CD4-positive, alpha-beta memory T cell (primary cell): ENCODE data around the gene CHN2. TPM values are rescaled to one million over a fixed set of nuclear protein-coding genes. Genes with fewer than 3 reads are reported as not detected.

Experiments
- CTCF ChIA-PET: fragments of 350-600 bp; sonication (Branson Sonifier 250); formaldehyde crosslinking; loops from one replicate; lab custom pipeline; 2021; ENCODE audit warnings: inconsistent platforms; ENCODE audit not compliant: partially characterized antibody; lab: Charles Lee
- POLR2A ChIA-PET: fragments of 350-600 bp; sonication (Branson Sonifier 250); formaldehyde crosslinking; loops from one replicate; lab custom pipeline; 2021; ENCODE audit not compliant: partially characterized antibody; lab: Charles Lee
- DNase-seq, 5 donors: peaks; one replicate each; pipeline versions ENCODE4 v3.0.0 to v3.0.0-alpha.2; 2020 to 2022; ENCODE audit warnings: mixed read lengths in 1 of 5
- H3K27ac ChIP-seq: one replicate; pipeline ENCODE4 v1.7.0; 2013; ENCODE audit warnings: low read depth, low read length
- H3K27me3 ChIP-seq: 2 replicates; pipeline ENCODE4 v1.7.0; 2013; ENCODE audit warnings: mild to moderate bottlenecking, low read length, moderate library complexity; ENCODE audit not compliant: insufficient read depth
- H3K36me3 ChIP-seq: 2 replicates; pipeline ENCODE4 v1.7.0; 2013; ENCODE audit warnings: mild to moderate bottlenecking, low read length, moderate library complexity; ENCODE audit not compliant: insufficient read depth
- H3K4me1 ChIP-seq: 2 replicates; pipeline ENCODE4 v1.7.0; 2013; ENCODE audit warnings: mild to moderate bottlenecking, low read length, moderate library complexity; ENCODE audit not compliant: insufficient read depth
- H3K4me3 ChIP-seq, 2 donors: one replicate each; pipeline ENCODE4 v1.7.0; 2013; ENCODE audit warnings: low read length in 2 of 2, mild to moderate bottlenecking in 1 of 2
- H3K9me3 ChIP-seq, 2 donors: one replicate each; pipeline ENCODE4 v1.7.0; 2013; ENCODE audit warnings: low read length in 2 of 2, control low read depth in 1 of 2; ENCODE audit not compliant: control insufficient read depth in 1 of 2
- H3K27ac Mint-ChIP-seq, 7 donors: one replicate each; pipeline ENCODE4 v1.8.0; 2020 to 2021; ENCODE audit warnings: mixed read lengths in 7 of 7, mild to moderate bottlenecking in 6 of 7, inconsistent platforms in 3 of 7, moderate library complexity in 3 of 7
- H3K27me3 Mint-ChIP-seq, 2 donors: one replicate each; pipeline ENCODE4 v1.8.0; 2020 to 2021; ENCODE audit warnings: mixed read lengths in 2 of 2
- H3K36me3 Mint-ChIP-seq, 2 donors: one replicate each; pipeline ENCODE4 v1.8.0; 2020 to 2021; ENCODE audit warnings: mixed read lengths in 2 of 2, inconsistent platforms in 1 of 2, mild to moderate bottlenecking in 1 of 2
- H3K4me1 Mint-ChIP-seq, 4 donors: one replicate each; pipeline ENCODE4 v1.8.0; 2020 to 2021; ENCODE audit warnings: mixed read lengths in 4 of 4, mild to moderate bottlenecking in 1 of 4
- H3K4me3 Mint-ChIP-seq, 8 donors: one replicate each; pipeline ENCODE4 v1.8.0; 2020 to 2021; ENCODE audit warnings: mixed read lengths in 8 of 8, mild to moderate bottlenecking in 7 of 8, moderate library complexity in 6 of 8, inconsistent platforms in 3 of 8
- H3K9me3 Mint-ChIP-seq, 8 donors: one replicate each; pipeline ENCODE4 v1.8.0; 2020 to 2021; ENCODE audit warnings: mixed read lengths in 8 of 8, mild to moderate bottlenecking in 5 of 8, inconsistent platforms in 3 of 8, moderate library complexity in 1 of 8
- intact Hi-C: fragments of 100-400 bp; cut with micrococcal nuclease; formaldehyde crosslinking; loops from one replicate; pipeline ENCODE4 v1.15.1; 2023
- polyA plus RNA-seq, 2 donors: library from polyadenylated mRNA; unstranded; fragments of 300-500 nt; fragmentation: Illumina TruSeq; gene quantifications; one replicate each; pipeline ENCODE4 v1.2.3, GENCODE V29; 2021
- total RNA-seq, 2 experiments: library from RNA; stranded (reverse); gene quantifications; one replicate each; pipeline ENCODE4 v1.2.3, GENCODE V29; 2021

The CHN2 gene
- total and polyA plus RNA-seq, 4 experiments from 2014 or later, result 1.8 to 7.6 (median 3.5) TPM

DNA sequence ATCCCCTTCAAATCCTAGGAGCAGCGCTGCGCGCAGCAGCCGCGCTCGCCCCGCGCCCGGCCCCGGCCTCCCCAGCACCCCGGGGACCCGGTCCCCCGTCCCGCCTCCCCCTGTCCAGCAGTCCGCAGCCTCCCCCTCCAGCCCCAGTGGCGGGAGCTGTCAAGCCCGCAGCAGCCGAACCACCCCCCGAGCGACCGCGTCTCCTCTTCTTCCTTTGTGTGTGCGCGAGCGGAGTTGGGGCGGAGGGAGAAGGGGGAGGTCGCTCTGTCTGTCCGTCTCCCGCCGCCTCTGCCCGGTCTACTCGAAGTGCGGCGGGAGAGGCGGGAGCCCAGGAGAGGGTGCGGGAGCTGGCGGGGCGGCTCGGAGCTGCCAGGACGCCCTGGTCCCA, 375 bp upstream of the CHN2 start:
- CTCF ChIA-PET, result no interaction called here

DNA sequence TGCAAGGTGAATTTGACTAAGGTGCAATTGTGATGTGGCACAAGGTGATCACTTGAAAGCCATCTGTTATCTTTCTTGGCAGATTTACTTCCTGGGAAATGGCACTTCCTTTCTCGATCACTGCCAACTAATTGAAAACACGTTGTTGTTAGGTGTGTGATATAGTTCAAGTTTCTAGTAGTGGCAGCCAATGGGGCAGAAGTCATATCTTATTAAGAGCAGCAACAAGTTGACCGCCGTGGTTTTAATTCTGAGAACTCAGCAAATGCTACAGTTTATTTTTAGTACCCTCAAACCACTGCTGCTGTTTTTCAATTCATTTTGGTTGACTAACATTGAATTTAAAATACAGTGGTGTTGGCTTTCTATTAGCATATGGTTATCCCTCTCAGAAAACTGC, 1.6 kb downstream of the CHN2 start:
- ChIA-PET CTCF (no interaction called here), POLR2A (interaction anchor here (0.7 to 0.9 kb wide), 2 partner anchors 48 to 237 kb away, joined by 3 read pairs; no protein-coding TSS in a partner anchor)
- Mint-ChIP-seq H3K4me3 (peak overlapping the region in 7 of 8 donors; percentile 32 to 97 (median 90)), H3K36me3 (peaks cover 0 to 4% of the 10 kb centered on the region in 2 donors), H3K9me3 (peaks cover 0 to 3% (median 0%) of the 10 kb centered on the region in 8 donors), H3K27me3 (peaks cover 11 to 15% of the 10 kb centered on the region in 2 donors), H3K27ac (peak overlapping the region in 1 of 7 donors; percentile 89), H3K4me1 (peaks cover 11 to 35% (median 20%) of the 10 kb centered on the region in 4 donors)
- H3K27me3 ChIP-seq, result no peaks in the 10 kb centered on the region
- peaks cover 16% of the 10 kb centered on the region for H3K4me1 ChIP-seq
- DNase-seq, result peak in 1 of 5 donors; percentile 6
- H3K36me3 ChIP-seq, result no peaks in the 10 kb centered on the region
- no peak overlapping the region for H3K4me3 ChIP-seq
- intact Hi-C loops, result no loop called here
- no peak overlapping the region for H3K27ac ChIP-seq
- no peaks in the 10 kb centered on the region for H3K9me3 ChIP-seq

More for the DNA sequence above, 375 bp upstream of the CHN2 start:
- peaks cover 12 to 35% (median 21%) of the 10 kb centered on the region in 4 donors for H3K4me1 Mint-ChIP-seq
- H3K4me3 Mint-ChIP-seq, result peak overlapping the region in 6 of 8 donors; percentile 36 to 87 (median 72)
- peak overlapping the region in 1 of 7 donors; percentile 89 for H3K27ac Mint-ChIP-seq
- Histone ChIP-seq H3K4me3 (peak overlapping the region in 1 of 2 donors; percentile 54), H3K36me3 (no peaks in the 10 kb centered on the region), H3K4me1 (peaks cover 16% of the 10 kb centered on the region), H3K9me3 (no peaks in the 10 kb centered on the region), H3K27me3 (no peaks in the 10 kb centered on the region), H3K27ac (no peak overlapping the region)
- intact Hi-C loops, result loop anchor here (2.0 kb wide), 1 partner anchor 143 kb away; no protein-coding TSS in a partner anchor
- peaks cover 11 to 19% of the 10 kb centered on the region in 2 donors for H3K27me3 Mint-ChIP-seq
- POLR2A ChIA-PET, result no interaction called here
- no peak for DNase-seq
- peaks cover 0 to 3% (median 0%) of the 10 kb centered on the region in 8 donors for H3K9me3 Mint-ChIP-seq
- peaks cover 0 to 4% of the 10 kb centered on the region in 2 donors for H3K36me3 Mint-ChIP-seq

DNA sequence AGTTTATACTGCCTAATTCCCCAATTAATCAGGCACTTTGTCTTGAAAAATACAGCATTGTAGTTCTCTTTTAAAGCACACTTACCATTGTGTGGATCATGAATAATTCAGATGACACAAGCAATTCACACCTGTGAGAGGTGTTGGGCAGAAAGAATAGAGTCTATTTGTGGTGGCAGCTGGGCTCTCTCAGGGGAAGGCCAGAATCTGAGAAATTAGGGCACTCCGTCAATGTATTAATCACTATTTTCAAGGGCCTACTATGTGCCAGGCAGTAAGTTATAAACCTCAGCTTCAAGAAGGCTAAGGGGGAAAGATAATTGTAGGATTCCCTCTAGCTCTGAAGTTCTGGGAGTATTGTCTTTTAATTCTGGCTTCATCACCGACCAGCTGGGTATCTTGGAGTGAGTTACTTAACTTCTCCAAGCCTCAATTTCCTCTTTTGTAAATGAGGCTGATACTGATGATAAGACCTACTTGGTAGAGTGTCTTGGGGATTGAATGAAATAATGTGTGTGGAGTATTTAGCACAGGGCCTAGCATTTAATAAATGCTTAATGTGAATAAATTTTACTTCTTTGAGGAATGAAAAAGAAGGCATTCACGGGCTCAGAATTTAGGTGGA, 2.5 kb downstream of the CHN2 start:
- Histone ChIP-seq H3K36me3 (no peaks in the 10 kb centered on the region), H3K4me3 (no peak overlapping the region), H3K4me1 (peaks cover 16% of the 10 kb centered on the region), H3K27me3 (no peaks in the 10 kb centered on the region), H3K9me3 (no peaks in the 10 kb centered on the region), H3K27ac (no peak overlapping the region)
- Mint-ChIP-seq H3K4me1 (peaks cover 11 to 34% (median 20%) of the 10 kb centered on the region in 4 donors), H3K36me3 (peaks cover 0 to 4% of the 10 kb centered on the region in 2 donors), H3K9me3 (peaks cover 0 to 3% (median 0%) of the 10 kb centered on the region in 8 donors), H3K4me3 (peak overlapping the region in 1 of 8 donors; percentile 97), H3K27me3 (peaks cover 11 to 15% of the 10 kb centered on the region in 2 donors), H3K27ac (peak overlapping the region in 1 of 7 donors; percentile 89)
- intact Hi-C loops, result no loop called here
- POLR2A ChIA-PET, result no interaction called here
- CTCF ChIA-PET, result interaction anchor here (1.8 kb wide), 1 partner anchor 8 kb away, joined by 8 read pairs; no protein-coding TSS in a partner anchor
- no peak for DNase-seq

DNA sequence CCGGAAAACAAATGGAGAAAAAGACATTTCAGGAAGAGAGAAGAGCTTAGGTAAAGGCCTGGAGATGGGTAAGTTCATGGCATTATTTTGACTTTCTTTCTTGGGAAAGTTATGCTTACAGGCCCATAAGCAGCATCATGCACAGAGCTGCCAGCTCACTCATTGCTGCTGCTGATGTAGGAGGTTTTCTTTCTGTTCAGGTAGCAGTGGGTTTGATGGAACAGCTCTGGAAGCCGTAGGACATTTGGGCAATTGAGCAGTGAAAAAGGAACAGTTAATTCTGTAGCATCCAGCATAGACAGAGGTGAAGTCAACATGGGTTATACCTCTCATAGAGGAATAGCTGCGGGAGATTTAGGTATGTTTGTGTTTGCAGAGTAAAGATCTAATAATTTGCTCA, 3.3 kb downstream of the CHN2 start:
- intact Hi-C loops, result no loop called here

DNA sequence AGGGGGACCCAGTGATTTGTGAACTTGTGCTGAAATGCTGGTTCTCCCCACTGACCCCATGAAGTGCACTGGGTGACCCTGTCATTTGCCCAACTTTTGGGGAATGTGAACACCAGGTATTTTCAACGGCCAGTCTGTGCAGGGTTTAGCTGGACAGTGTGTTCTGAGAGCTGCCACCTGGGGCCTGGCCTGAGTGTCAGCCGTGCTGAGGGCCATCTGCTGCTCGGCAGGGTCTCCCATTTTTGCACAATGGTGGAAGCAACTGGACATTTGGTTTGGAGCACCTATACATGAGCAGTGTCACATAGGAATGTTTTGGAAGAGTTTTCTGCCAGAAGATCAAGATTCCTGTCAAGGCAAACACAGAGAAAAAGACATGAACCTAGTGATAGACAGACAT, 5.2 kb downstream of the CHN2 start:
- peaks cover 0 to 4% of the 10 kb centered on the region in 2 donors for H3K36me3 Mint-ChIP-seq
- no peaks in the 10 kb centered on the region for H3K27me3 ChIP-seq
- no peak overlapping the region for H3K27ac Mint-ChIP-seq
- intact Hi-C loops, result no loop called here
- peaks cover 11 to 28% (median 17%) of the 10 kb centered on the region in 4 donors for H3K4me1 Mint-ChIP-seq
- H3K9me3 ChIP-seq, result no peaks in the 10 kb centered on the region
- POLR2A ChIA-PET, result no interaction called here
- H3K36me3 ChIP-seq, result no peaks in the 10 kb centered on the region
- H3K4me1 ChIP-seq, result peaks cover 16% of the 10 kb centered on the region
- H3K27me3 Mint-ChIP-seq, result peaks cover 7 to 8% of the 10 kb centered on the region in 2 donors
- no peak overlapping the region for H3K4me3 ChIP-seq
- H3K27ac ChIP-seq, result no peak overlapping the region
- H3K4me3 Mint-ChIP-seq, result no peak overlapping the region
- DNase-seq, result no peak
- CTCF ChIA-PET, result no interaction called here
- peaks cover 0 to 3% (median 0%) of the 10 kb centered on the region in 8 donors for H3K9me3 Mint-ChIP-seq

More for the DNA sequence above, 3.3 kb downstream of the CHN2 start:
- H3K4me3 Mint-ChIP-seq, result no peak overlapping the region
- peaks cover 9 to 10% of the 10 kb centered on the region in 2 donors for H3K27me3 Mint-ChIP-seq
- Histone ChIP-seq H3K36me3 (no peaks in the 10 kb centered on the region), H3K27ac (no peak overlapping the region), H3K9me3 (no peaks in the 10 kb centered on the region), H3K4me1 (peaks cover 16% of the 10 kb centered on the region), H3K27me3 (no peaks in the 10 kb centered on the region), H3K4me3 (no peak overlapping the region)
- CTCF ChIA-PET, result interaction anchor here (1.8 kb wide), 1 partner anchor 9 kb away, joined by 8 read pairs; no protein-coding TSS in a partner anchor
- H3K36me3 Mint-ChIP-seq, result peaks cover 0 to 4% of the 10 kb centered on the region in 2 donors
- POLR2A ChIA-PET, result no interaction called here
- DNase-seq, result no peak
- H3K4me1 Mint-ChIP-seq, result peaks cover 11 to 28% (median 20%) of the 10 kb centered on the region in 4 donors
- H3K9me3 Mint-ChIP-seq, result peaks cover 0 to 3% (median 0%) of the 10 kb centered on the region in 8 donors
- no peak overlapping the region for H3K27ac Mint-ChIP-seq

DNA sequence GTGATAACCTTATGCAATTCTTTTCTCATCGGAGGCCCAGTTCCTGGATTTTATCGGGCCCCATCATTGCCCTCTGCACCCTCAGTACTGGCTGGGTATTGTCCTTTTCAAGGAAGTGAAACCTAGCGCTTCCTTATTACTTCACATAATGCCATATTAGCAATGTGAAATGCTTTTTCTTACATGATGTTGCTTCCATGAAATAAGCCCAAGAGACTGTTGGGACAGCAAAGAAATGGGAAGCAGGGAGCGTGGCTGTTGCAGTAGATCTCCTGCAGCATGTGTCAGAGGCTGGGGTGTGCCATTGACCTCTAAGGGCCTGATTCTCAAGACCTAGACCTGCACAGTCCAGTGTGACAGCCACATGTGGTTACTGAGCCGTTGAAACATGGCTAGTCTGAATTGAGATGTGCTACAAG, 8.1 kb downstream of the CHN2 start:
- Mint-ChIP-seq H3K4me1 (peaks cover 0 to 8% (median 1%) of the 10 kb centered on the region in 4 donors), H3K9me3 (no peaks in the 10 kb centered on the region), H3K36me3 (no peaks in the 10 kb centered on the region), H3K4me3 (no peak overlapping the region), H3K27ac (no peak overlapping the region), H3K27me3 (peaks cover 0 to 2% of the 10 kb centered on the region in 2 donors)
- no peaks in the 10 kb centered on the region for H3K4me1 ChIP-seq
- H3K27me3 ChIP-seq, result no peaks in the 10 kb centered on the region
- no peaks in the 10 kb centered on the region for H3K36me3 ChIP-seq
- POLR2A ChIA-PET, result no interaction called here
- H3K4me3 ChIP-seq, result no peak overlapping the region
- no peaks in the 10 kb centered on the region for H3K9me3 ChIP-seq
- no peak for DNase-seq
- CTCF ChIA-PET, result no interaction called here
- intact Hi-C loops, result no loop called here
- no peak overlapping the region for H3K27ac ChIP-seq

DNA sequence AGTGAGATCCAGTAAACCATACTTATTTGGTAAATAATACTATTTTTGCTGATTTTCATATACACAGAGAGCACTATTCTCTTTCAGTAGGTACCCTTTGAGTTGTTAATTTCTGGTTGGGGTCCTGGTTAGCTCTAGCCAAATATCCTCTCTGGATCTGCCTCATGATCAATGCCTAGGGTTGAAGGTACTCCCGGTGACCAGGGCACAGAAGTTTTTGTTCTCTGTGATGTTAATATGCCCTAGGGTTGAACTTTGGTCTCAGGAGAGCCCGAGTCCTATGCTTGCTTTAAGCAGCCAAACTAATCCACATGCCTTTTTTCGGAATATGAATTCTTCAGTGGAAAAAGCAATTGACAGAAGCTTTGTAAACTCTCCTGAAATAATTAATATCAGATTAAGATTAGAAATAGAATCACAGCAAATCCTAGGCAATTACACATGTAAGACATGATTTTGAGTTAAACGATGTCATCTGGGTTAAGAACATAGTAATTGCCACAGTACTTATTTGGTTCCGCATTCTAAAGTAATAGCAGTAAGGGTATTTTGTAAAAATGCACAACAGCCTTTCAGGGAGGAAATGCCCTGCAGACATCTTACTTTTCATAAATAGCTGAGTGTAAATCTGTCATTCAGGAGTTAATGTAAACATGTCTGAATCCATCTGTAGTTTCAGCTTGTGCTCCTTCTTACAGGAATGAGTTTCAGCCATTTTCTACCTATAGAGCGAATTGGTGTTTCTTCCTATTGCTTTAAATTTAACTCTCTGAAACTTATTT, 10.1 kb downstream of the CHN2 start:
- no peak for DNase-seq
- Histone ChIP-seq H3K4me3 (no peak overlapping the region), H3K4me1 (no peaks in the 10 kb centered on the region), H3K9me3 (no peaks in the 10 kb centered on the region), H3K27ac (no peak overlapping the region), H3K27me3 (no peaks in the 10 kb centered on the region), H3K36me3 (no peaks in the 10 kb centered on the region)
- intact Hi-C loops, result no loop called here
- no peaks in the 10 kb centered on the region for H3K36me3 Mint-ChIP-seq
- H3K9me3 Mint-ChIP-seq, result no peaks in the 10 kb centered on the region
- peaks cover 2 to 3% of the 10 kb centered on the region in 2 donors for H3K27me3 Mint-ChIP-seq
- no peak overlapping the region for H3K4me3 Mint-ChIP-seq
- CTCF ChIA-PET, result interaction anchor here (0.9 kb wide), 1 partner anchor 14 kb away, joined by 3 read pairs; no protein-coding TSS in a partner anchor
- POLR2A ChIA-PET, result no interaction called here
- H3K4me1 Mint-ChIP-seq, result peaks cover 6 to 15% (median 8%) of the 10 kb centered on the region in 4 donors
- no peak overlapping the region for H3K27ac Mint-ChIP-seq
